HCT116 (cell line): ENCODE measurements around the gene GRM1. TPM values are rescaled to one million over a fixed set of nuclear protein-coding genes. Genes with fewer than 3 reads are reported as not detected.

Source experiments
- ATAC-seq: fragments of 200-7000 bp; cut with Tn5 transposase; 2 replicates; pipeline ENCODE4 v1.9.1; 2020; ENCODE audit warnings: mild to moderate bottlenecking, moderate library complexity
- BruUV-seq: library from RNA; stranded (reverse); fragments of 400-500 nt; replicated peaks from 2 replicates; lab custom pipeline; 2021; lab: Mats Ljungman, UMichigan
- CTCF ChIA-PET: fragments of 300-600 bp; sonication (Branson Sonifier 250); formaldehyde crosslinking; loops from one replicate; lab custom pipeline; 2021; ENCODE audit warnings: antibody characterized with exemption; lab: Charles Lee
- POLR2A ChIA-PET: fragments of 300-600, 350-600 bp; sonication (Branson Sonifier 250); formaldehyde crosslinking; loops from one replicate; lab custom pipeline; 2021; ENCODE audit warnings: antibody characterized with exemption; lab: Charles Lee
- RAD21 ChIA-PET, 2 experiments: fragments of 300-600 bp; sonication (Branson Sonifier 250); formaldehyde crosslinking; loops; one replicate each; lab custom pipeline; 2023; ENCODE audit warnings: low total read pairs in 2 of 2; ENCODE audit not compliant: uncharacterized antibody in 2 of 2, unreplicated experiment in 2 of 2, low non-redundant PET in 1 of 2; lab: Charles Lee
- DNase-seq: peaks from one replicate; pipeline ENCODE4 v3.0.0-alpha.2; 2010; ENCODE audit warnings: low read depth, low spot score
- H2AFZ ChIP-seq: fragments of 200-600 bp; shearing (Covaris generic), sonication (generic); 2 replicates; pipeline ENCODE4 v1.6.1; 2017; ENCODE audit warnings: low read depth, mixed run types, mixed read lengths, antibody characterized with exemption, low read length; ENCODE audit not compliant: poor library complexity, severe bottlenecking
- H3K27ac ChIP-seq: 2 replicates; pipeline ENCODE4 v1.5.1; 2012; ENCODE audit warnings: low read depth, low read length
- H3K27me3 ChIP-seq: fragments of 200-600 bp; sonication (generic); 2 replicates; pipeline ENCODE4 v1.6.1; 2016; ENCODE audit warnings: mixed run types, low read length, mixed read lengths; ENCODE audit not compliant: insufficient read depth
- H3K36me3 ChIP-seq, 2 experiments: fragments of 200-500 bp in 1 of 2; fragments of 200-600 bp in 1 of 2; sonication (Bioruptor generic) in 1 of 2; sonication (generic) in 1 of 2; 2 replicates each; pipeline versions ENCODE4 v1.5.1 to v1.6.1; 2014 to 2016; ENCODE audit warnings: low read length in 2 of 2, inconsistent platforms in 1 of 2, mixed read lengths in 1 of 2, mixed run types in 1 of 2; ENCODE audit not compliant: insufficient read depth in 2 of 2, control insufficient read depth in 1 of 2
- H3K4me1 ChIP-seq, 2 experiments: fragments of 200-600 bp in 1 of 2; sonication (generic) in 1 of 2; 2 replicates each; pipeline versions ENCODE4 v1.5.1 to v1.6.1; 2012 to 2017; ENCODE audit warnings: low read length in 2 of 2, inconsistent platforms in 1 of 2, mild to moderate bottlenecking in 1 of 2, mixed read lengths in 1 of 2, mixed run types in 1 of 2, moderate library complexity in 1 of 2; ENCODE audit not compliant: insufficient read depth in 2 of 2, control insufficient read depth in 1 of 2
- H3K4me2 ChIP-seq: fragments of 200-600 bp; sonication (generic); 2 replicates; pipeline ENCODE4 v1.6.1; 2017; ENCODE audit warnings: mixed run types, low read length, mixed read lengths
- H3K4me3 ChIP-seq, 2 experiments: fragments of 200-600 bp in 1 of 2; sonication (generic) in 1 of 2; replicated peaks in 1 of 2; 2 replicates each; pipeline ENCODE4 v1.5.1; 2011 to 2016; ENCODE audit warnings: low read length in 2 of 2, control low read depth in 1 of 2, low read depth in 1 of 2, mild to moderate bottlenecking in 1 of 2, mixed read lengths in 1 of 2, mixed run types in 1 of 2
- H3K79me2 ChIP-seq: fragments of 200-600 bp; sonication (generic); 2 replicates; pipeline ENCODE4 v1.6.1; 2017; ENCODE audit warnings: mild to moderate bottlenecking, mixed run types, low read length, moderate library complexity, mixed read lengths; ENCODE audit not compliant: insufficient read depth
- H3K9ac ChIP-seq: fragments of 200-600 bp; sonication (generic); 2 replicates; pipeline ENCODE4 v1.6.1; 2016; ENCODE audit warnings: low read length, mixed read lengths
- H3K9me2 ChIP-seq: fragments of 200-600 bp; sonication (generic), shearing (Covaris generic); 2 replicates; pipeline ENCODE4 v1.6.1; 2017; ENCODE audit warnings: mixed run types, mild to moderate bottlenecking, moderate library complexity; ENCODE audit not compliant: insufficient read depth
- H3K9me3 ChIP-seq, 2 experiments: fragments of 200-500 bp in 1 of 2; fragments of 200-600 bp in 1 of 2; sonication (Bioruptor generic) in 1 of 2; sonication (generic) in 1 of 2; 2 replicates each; pipeline ENCODE4 v1.6.1; 2014 to 2017; ENCODE audit warnings: low read length in 2 of 2, mixed read lengths in 2 of 2, inconsistent platforms in 1 of 2, low read depth in 1 of 2, mild to moderate bottlenecking in 1 of 2, mixed run types in 1 of 2, moderate library complexity in 1 of 2; ENCODE audit not compliant: control insufficient read depth in 1 of 2, insufficient read depth in 1 of 2
- H4K20me1 ChIP-seq: fragments of 200-600 bp; sonication (generic), shearing (Covaris generic); 2 replicates; pipeline ENCODE4 v1.6.1; 2017; ENCODE audit warnings: mixed run types, mild to moderate bottlenecking, moderate library complexity; ENCODE audit not compliant: insufficient read depth
- CBX3 ChIP-seq: IDR thresholded peaks from 2 replicates; pipeline ENCODE4 v1.6.1; 2012; ENCODE audit warnings: low read depth
- CEBPB ChIP-seq: IDR thresholded peaks from 2 replicates; pipeline ENCODE4 v1.6.1; 2012; ENCODE audit warnings: low read depth
- EGR1 ChIP-seq: IDR thresholded peaks from 2 replicates; pipeline ENCODE4 v1.6.1; 2012; ENCODE audit warnings: low read depth
- EZH2 ChIP-seq: fragments of 200-600 bp; sonication (generic); IDR thresholded peaks from 2 replicates; pipeline ENCODE4 v1.6.1; 2017; ENCODE audit warnings: antibody characterized with exemption, mixed run types
- EZH2phosphoT487 ChIP-seq: fragments of 200-600 bp; IDR thresholded peaks from 2 replicates; pipeline ENCODE4 v1.6.1; 2018; ENCODE audit warnings: antibody characterized with exemption, borderline replicate concordance
- JUND ChIP-seq: IDR thresholded peaks from 2 replicates; pipeline ENCODE4 v1.6.1; 2012
- MAX ChIP-seq: IDR thresholded peaks from 2 replicates; pipeline ENCODE4 v1.6.1; 2012
- POLR2A ChIP-seq: IDR thresholded peaks from 2 replicates; pipeline ENCODE4 v1.7.0; 2011; ENCODE audit warnings: borderline replicate concordance; ENCODE audit not compliant: insufficient read depth, insufficient read length; ENCODE audit errors: extremely low read depth
- POLR2AphosphoS5 ChIP-seq: IDR thresholded peaks from 2 replicates; pipeline ENCODE4 v1.6.1; 2011; ENCODE audit warnings: mild to moderate bottlenecking, low read depth, low read length, moderate library complexity
- RAD21 ChIP-seq: IDR thresholded peaks from 2 replicates; pipeline ENCODE4 v1.6.1; 2012; ENCODE audit warnings: low read depth, mild to moderate bottlenecking
- REST ChIP-seq: IDR thresholded peaks from 2 replicates; pipeline ENCODE4 v1.6.1; 2012; ENCODE audit warnings: low read depth
- SIN3A ChIP-seq: IDR thresholded peaks from 2 replicates; pipeline ENCODE4 v1.6.1; 2012; ENCODE audit warnings: low read depth
- SP1 ChIP-seq: IDR thresholded peaks from 2 replicates; pipeline ENCODE4 v1.6.1; 2012; ENCODE audit warnings: low read depth
- SRF ChIP-seq: IDR thresholded peaks from 2 replicates; pipeline ENCODE4 v1.6.1; 2012; ENCODE audit warnings: low read depth
- TCF7L2 ChIP-seq: IDR thresholded peaks from 2 replicates; pipeline ENCODE4 v1.7.0; 2011; ENCODE audit warnings: borderline replicate concordance, inconsistent platforms; ENCODE audit not compliant: insufficient read depth, insufficient read length; ENCODE audit errors: extremely low read depth
- YY1 ChIP-seq: IDR thresholded peaks from 2 replicates; pipeline ENCODE4 v1.6.1; 2011; ENCODE audit warnings: low read length, low read depth, moderate library complexity, mild to moderate bottlenecking; ENCODE audit not compliant: insufficient replicate concordance; ENCODE audit errors: extremely low read depth
- ZFX ChIP-seq: fragments of 450-650 bp; IDR thresholded peaks from 2 replicates; pipeline ENCODE4 v1.6.1; 2017
- ZNF274 ChIP-seq: fragments of 200-500 bp; sonication (Bioruptor generic); IDR thresholded peaks from 2 replicates; pipeline ENCODE4 v1.6.1; 2014; ENCODE audit warnings: mild to moderate bottlenecking, low read depth, low read length, inconsistent platforms
- intact Hi-C: fragments of 100-400 bp; cut with micrococcal nuclease; formaldehyde crosslinking; loops from 2 replicates; pipeline ENCODE4 v1.10.0; 2022
- total RNA-seq: library from RNA; stranded (reverse); gene quantifications from one replicate; pipeline ENCODE4 v1.2.1, GENCODE V29; 2021; ENCODE audit not compliant: unreplicated experiment
- TF ChIP-seq, protein P1 (sequence below), 3 experiments: fragments of 200-600 bp in 1 of 3; sonication (generic) in 1 of 3; IDR thresholded peaks in 2 of 3; conservative IDR thresholded peaks in 1 of 3; 2 replicates each; pipeline ENCODE4 v1.5.1; 2012 to 2017; ENCODE audit warnings: low read depth in 2 of 3, low read length in 2 of 3, antibody characterized with exemption in 1 of 3, borderline replicate concordance in 1 of 3, control low read depth in 1 of 3, mild to moderate bottlenecking in 1 of 3, mixed read lengths in 1 of 3, mixed run types in 1 of 3, moderate library complexity in 1 of 3; ENCODE audit not compliant: insufficient read depth in 1 of 3
- TF ChIP-seq, protein P2 (sequence below): IDR thresholded peaks from 2 replicates; pipeline ENCODE4 v1.6.1; 2011; ENCODE audit warnings: mild to moderate bottlenecking, low read length, moderate library complexity; ENCODE audit not compliant: insufficient replicate concordance; ENCODE audit errors: extremely low read depth

Gene GRM1
- total RNA-seq, 1 experiment from 2014 or later, result not detected

- no peaks in the 10 kb centered on the region for H3K9me2 ChIP-seq
- H2AFZ ChIP-seq, result no peak overlapping the region
- TF ChIP-seq EZH2, result no peak
- no peak for TF ChIP-seq TCF7L2
- no peak for TF ChIP-seq EZH2phosphoT487
- no peak for TF ChIP-seq EGR1
- no peak for TF ChIP-seq ZFX
- TF ChIP-seq, protein P1, sequence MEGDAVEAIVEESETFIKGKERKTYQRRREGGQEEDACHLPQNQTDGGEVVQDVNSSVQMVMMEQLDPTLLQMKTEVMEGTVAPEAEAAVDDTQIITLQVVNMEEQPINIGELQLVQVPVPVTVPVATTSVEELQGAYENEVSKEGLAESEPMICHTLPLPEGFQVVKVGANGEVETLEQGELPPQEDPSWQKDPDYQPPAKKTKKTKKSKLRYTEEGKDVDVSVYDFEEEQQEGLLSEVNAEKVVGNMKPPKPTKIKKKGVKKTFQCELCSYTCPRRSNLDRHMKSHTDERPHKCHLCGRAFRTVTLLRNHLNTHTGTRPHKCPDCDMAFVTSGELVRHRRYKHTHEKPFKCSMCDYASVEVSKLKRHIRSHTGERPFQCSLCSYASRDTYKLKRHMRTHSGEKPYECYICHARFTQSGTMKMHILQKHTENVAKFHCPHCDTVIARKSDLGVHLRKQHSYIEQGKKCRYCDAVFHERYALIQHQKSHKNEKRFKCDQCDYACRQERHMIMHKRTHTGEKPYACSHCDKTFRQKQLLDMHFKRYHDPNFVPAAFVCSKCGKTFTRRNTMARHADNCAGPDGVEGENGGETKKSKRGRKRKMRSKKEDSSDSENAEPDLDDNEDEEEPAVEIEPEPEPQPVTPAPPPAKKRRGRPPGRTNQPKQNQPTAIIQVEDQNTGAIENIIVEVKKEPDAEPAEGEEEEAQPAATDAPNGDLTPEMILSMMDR (IDR thresholded peaks at IDR 0.05 in 2 of 3, conservative IDR thresholded peaks at IDR 0.05 in 1 of 3; ENCODE audit: borderline replicate concordance in 1 of 3, insufficient read depth in 1 of 3, low read depth in 2 of 3, low read length in 2 of 3), result no peak
- no peak for TF ChIP-seq REST
- no peak for TF ChIP-seq CEBPB
- TF ChIP-seq CBX3, result no peak
- TF ChIP-seq, protein P2, sequence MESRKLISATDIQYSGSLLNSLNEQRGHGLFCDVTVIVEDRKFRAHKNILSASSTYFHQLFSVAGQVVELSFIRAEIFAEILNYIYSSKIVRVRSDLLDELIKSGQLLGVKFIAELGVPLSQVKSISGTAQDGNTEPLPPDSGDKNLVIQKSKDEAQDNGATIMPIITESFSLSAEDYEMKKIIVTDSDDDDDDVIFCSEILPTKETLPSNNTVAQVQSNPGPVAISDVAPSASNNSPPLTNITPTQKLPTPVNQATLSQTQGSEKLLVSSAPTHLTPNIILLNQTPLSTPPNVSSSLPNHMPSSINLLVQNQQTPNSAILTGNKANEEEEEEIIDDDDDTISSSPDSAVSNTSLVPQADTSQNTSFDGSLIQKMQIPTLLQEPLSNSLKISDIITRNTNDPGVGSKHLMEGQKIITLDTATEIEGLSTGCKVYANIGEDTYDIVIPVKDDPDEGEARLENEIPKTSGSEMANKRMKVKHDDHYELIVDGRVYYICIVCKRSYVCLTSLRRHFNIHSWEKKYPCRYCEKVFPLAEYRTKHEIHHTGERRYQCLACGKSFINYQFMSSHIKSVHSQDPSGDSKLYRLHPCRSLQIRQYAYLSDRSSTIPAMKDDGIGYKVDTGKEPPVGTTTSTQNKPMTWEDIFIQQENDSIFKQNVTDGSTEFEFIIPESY, result no peak
- TF ChIP-seq SIN3A, result no peak
- TF ChIP-seq SP1, result no peak
- no peak for TF ChIP-seq POLR2AphosphoS5
- TF ChIP-seq RAD21, result no peak
- no peak for TF ChIP-seq MAX
- TF ChIP-seq YY1, result no peak
- no peak for TF ChIP-seq JUND
- no peak for TF ChIP-seq SRF
- TF ChIP-seq POLR2A, result no peak
- no peak for TF ChIP-seq ZNF274
- ChIA-PET POLR2A (no interaction called here), CTCF (no interaction called here), RAD21 (no interaction called here)
- no TSS peak for BruUV-seq
- DNase-seq (no peak), ATAC-seq (no peak)
- peaks cover 16% of the 10 kb centered on the region for H3K27me3 ChIP-seq
- no peak overlapping the region for H3K9ac ChIP-seq
- no peaks in the 10 kb centered on the region for H3K4me1 ChIP-seq
- no peaks in the 10 kb centered on the region for H3K36me3 ChIP-seq
- no peak overlapping the region for H3K4me3 ChIP-seq
- H4K20me1 ChIP-seq, result no peaks in the 10 kb centered on the region
- no peaks in the 10 kb centered on the region for H3K9me3 ChIP-seq
- intact Hi-C loops, result no loop called here
- H3K4me2 ChIP-seq, result no peak overlapping the region
- H3K79me2 ChIP-seq, result no peaks in the 10 kb centered on the region
- H3K27ac ChIP-seq, result no peak overlapping the region
Observed at GRCh38 chr6:146127447-146128215, 98.8 kb downstream of the GRM1 start.
